Measurements from ENCODE around the gene SH3D19.

The SH3D19 gene

GRCh38 chr4:151319490-151319889 is 5.9 kb downstream of the SH3D19 start:
- TF ChIP-seq TAF1 (IDR thresholded peaks at IDR 0.05; ENCODE audit: borderline replicate concordance, insufficient read depth, low read length) = no peak
- no peak for TF ChIP-seq REST (IDR thresholded peaks at IDR 0.05; ENCODE audit: insufficient read depth in 1 of 2, low read depth in 2 of 2, low read length in 2 of 2)
- no peak for TF ChIP-seq SIN3A (IDR thresholded peaks at IDR 0.05; ENCODE audit: borderline replicate concordance, insufficient read depth, low read length)
- TF ChIP-seq POLR2AphosphoS5 (IDR thresholded peaks at IDR 0.05; ENCODE audit: low read depth, low read length) = no peak
- no peak for TF ChIP-seq FOXP2 (optimal IDR thresholded peaks at IDR 0.05; ENCODE audit: borderline replicate concordance, extremely low read depth, extremely low read length, insufficient read depth)

DNA sequence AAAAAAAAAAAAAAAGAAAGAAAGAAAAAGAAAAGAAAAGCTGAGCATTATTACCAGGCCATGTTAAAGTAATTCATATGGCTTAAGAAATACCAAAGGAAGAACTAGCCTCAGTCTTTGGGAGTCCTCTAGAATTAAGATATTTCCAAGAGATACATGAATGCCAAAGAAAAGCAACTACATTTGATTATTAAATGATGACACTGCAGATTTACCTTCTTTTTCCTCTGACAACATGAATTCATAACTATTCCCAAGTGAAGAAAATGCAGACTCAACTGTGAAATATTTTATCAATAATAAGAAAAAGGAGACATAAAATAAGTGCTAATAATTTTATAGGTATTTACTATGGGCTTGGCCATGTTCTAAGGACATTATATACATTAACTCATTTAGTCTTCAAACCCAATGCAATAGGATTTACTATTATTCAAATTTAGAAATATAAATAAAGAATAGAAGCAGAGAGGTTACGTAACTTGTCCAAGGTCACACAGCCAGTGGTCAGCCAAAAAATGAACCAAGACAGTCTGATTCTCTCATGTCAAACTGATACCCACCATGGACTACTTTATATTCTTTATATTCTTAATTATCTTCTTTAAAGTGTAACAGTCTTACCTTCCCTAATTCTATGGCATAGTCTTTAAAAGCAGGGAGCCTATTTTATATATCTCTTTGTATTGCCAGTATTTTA is 6.9 kb downstream of the SH3D19 start:
- TF ChIP-seq SIN3A (IDR thresholded peaks at IDR 0.05; ENCODE audit: borderline replicate concordance, insufficient read depth, low read length) (no peak), REST (IDR thresholded peaks at IDR 0.05; ENCODE audit: insufficient read depth in 1 of 2, low read depth in 2 of 2, low read length in 2 of 2) (no peak), TAF1 (IDR thresholded peaks at IDR 0.05; ENCODE audit: borderline replicate concordance, insufficient read depth, low read length) (no peak), FOXP2 (optimal IDR thresholded peaks at IDR 0.05; ENCODE audit: borderline replicate concordance, extremely low read depth, extremely low read length, insufficient read depth) (no peak), POLR2AphosphoS5 (IDR thresholded peaks at IDR 0.05; ENCODE audit: low read depth, low read length) (no peak)

DNA sequence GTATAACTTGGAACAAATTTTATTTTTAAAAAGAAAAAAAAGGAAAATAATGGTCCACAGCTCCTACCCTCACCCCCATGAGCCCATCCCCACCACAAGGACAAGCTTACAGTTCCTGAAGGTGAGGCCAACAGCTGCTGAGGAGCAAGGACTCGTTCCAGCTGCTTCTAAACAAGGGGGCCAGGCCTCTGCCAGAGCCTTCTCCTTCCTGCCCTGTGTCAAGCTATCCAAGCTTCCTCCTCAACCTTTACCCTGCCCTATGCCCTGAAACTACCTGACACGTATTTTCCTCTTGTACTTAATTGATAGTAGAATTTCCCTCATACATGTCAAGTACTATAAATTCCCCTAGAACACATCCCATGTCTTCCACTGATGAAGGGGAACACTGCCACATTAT is 8.8 kb downstream of the SH3D19 start:
- TF ChIP-seq POLR2AphosphoS5 (IDR thresholded peaks at IDR 0.05; ENCODE audit: low read depth, low read length) (no peak), FOXP2 (optimal IDR thresholded peaks at IDR 0.05; ENCODE audit: borderline replicate concordance, extremely low read depth, extremely low read length, insufficient read depth) (no peak), REST (IDR thresholded peaks at IDR 0.05; ENCODE audit: insufficient read depth in 1 of 2, low read depth in 2 of 2, low read length in 2 of 2) (no peak), TAF1 (IDR thresholded peaks at IDR 0.05; ENCODE audit: borderline replicate concordance, insufficient read depth, low read length) (no peak), SIN3A (IDR thresholded peaks at IDR 0.05; ENCODE audit: borderline replicate concordance, insufficient read depth, low read length) (no peak)

DNA sequence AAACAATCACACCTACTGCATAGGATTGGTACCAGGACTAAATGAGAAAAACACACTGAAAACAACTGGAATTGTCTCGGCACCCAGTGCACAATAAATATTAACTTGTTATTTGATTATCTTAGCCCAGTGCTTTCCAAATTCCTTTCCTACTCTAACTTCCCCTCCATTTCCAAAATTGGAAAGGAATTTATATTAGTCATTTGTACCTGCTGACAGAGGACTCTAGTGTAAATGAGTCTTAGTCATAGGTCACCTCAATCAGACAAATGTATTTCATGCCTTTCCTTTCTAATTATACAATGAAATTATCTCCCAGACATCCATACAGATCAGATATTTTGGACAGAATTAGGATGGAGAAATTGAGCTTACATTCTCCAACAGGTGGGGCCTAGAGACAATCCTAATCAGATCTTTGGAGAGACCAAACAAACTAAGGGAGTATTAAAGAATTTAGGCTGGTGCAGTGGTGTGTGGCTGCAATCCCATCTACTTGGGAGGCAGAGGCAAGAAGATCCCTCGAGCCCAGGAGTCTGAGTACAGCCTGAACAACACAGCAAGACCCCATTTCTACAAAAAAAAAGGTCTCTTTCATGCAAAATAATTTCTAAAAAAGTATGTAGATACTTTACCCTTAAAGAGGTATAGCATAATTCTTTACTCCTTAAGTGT is 10.1 kb downstream of the SH3D19 start:
- TF ChIP-seq SIN3A (IDR thresholded peaks at IDR 0.05; ENCODE audit: borderline replicate concordance, insufficient read depth, low read length) = no peak
- no peak for TF ChIP-seq POLR2AphosphoS5 (IDR thresholded peaks at IDR 0.05; ENCODE audit: low read depth, low read length)
- TF ChIP-seq TAF1 (IDR thresholded peaks at IDR 0.05; ENCODE audit: borderline replicate concordance, insufficient read depth, low read length) = no peak
- no peak for TF ChIP-seq FOXP2 (optimal IDR thresholded peaks at IDR 0.05; ENCODE audit: borderline replicate concordance, extremely low read depth, extremely low read length, insufficient read depth)
- TF ChIP-seq REST (IDR thresholded peaks at IDR 0.05; ENCODE audit: insufficient read depth in 1 of 2, low read depth in 2 of 2, low read length in 2 of 2) = no peak

Measured in PFSK-1 (cell line).